Gastrocnemius medialis (tissue), 4 donors: ENCODE data around the gene ANKLE1. TPM values are rescaled to one million over a fixed set of nuclear protein-coding genes. Genes with fewer than 3 reads are reported as not detected.
A peak's percentile ranks its signal among the peaks of the same experiment; 100 is the strongest.

ENCODE experiments used
- ATAC-seq, 2 donors: fragments of 150-250 bp; one replicate each; pipeline ENCODE4 v1.9.1; 2016
- DNase-seq, 2 donors: peaks; one replicate each; pipeline ENCODE4 v3.0.0-alpha.2; 2019
- H3K27ac ChIP-seq, 4 donors: fragments of 200-600 bp; sonication (generic); 1 replicate in 1 of 4; 2 replicates in 3 of 4; pipeline ENCODE4 v1.5.1; 2016 to 2018; ENCODE audit warnings: mild to moderate bottlenecking in 2 of 4, moderate library complexity in 1 of 4
- H3K27me3 ChIP-seq, 3 donors: fragments of 200-600 bp; sonication (generic) in 2 of 3; 1 replicate in 1 of 3; 2 replicates in 2 of 3; pipeline versions ENCODE4 v1.5.1 to v1.6.0; 2016 to 2019; ENCODE audit warnings: mild to moderate bottlenecking in 1 of 3, moderate library complexity in 1 of 3
- H3K36me3 ChIP-seq, 2 donors: fragments of 200-600 bp; sonication (generic) in 1 of 2; one replicate each; pipeline ENCODE4 v1.5.1; 2017 to 2018
- H3K4me1 ChIP-seq, 2 donors: fragments of 200-600 bp; sonication (generic) in 1 of 2; one replicate each; pipeline ENCODE4 v1.5.1; 2016 to 2017; ENCODE audit warnings: mild to moderate bottlenecking in 2 of 2
- H3K4me3 ChIP-seq, 4 donors: fragments of 200-600 bp; sonication (generic) in 3 of 4; 1 replicate in 1 of 4; 2 replicates in 3 of 4; pipeline ENCODE4 v1.5.1; 2016 to 2019; ENCODE audit warnings: mild to moderate bottlenecking in 2 of 4
- H3K9me3 ChIP-seq, 3 donors: fragments of 200-600 bp; sonication (generic) in 2 of 3; 1 replicate in 1 of 3; 2 replicates in 2 of 3; pipeline ENCODE4 v1.5.1; 2016 to 2019
- POLR2A ChIP-seq, 2 donors: fragments of 450-650 bp; IDR thresholded peaks; one replicate each; pipeline ENCODE4 v1.6.1; 2017; ENCODE audit warnings: antibody characterized with exemption in 2 of 2, mild to moderate bottlenecking in 2 of 2, moderate library complexity in 2 of 2
- in situ Hi-C, 4 donors: fragments of 200-750 bp; cut with MboI; loops; one replicate each; pipeline versions ENCODE4 v1.15.0 to v1.8.0; 2017; ENCODE audit warnings: low sequenced_read_pairs in 4 of 4
- intact Hi-C: fragments of 100-400 bp; cut with DNase I; formaldehyde crosslinking; loops from one replicate; pipeline ENCODE4 v1.15.1; 2023; ENCODE audit warnings: low total_unique reads
- total RNA-seq, 4 donors: library from RNA; depleted of rRNA; stranded (reverse); fragments of >200 nt; gene quantifications; one replicate each; pipeline versions ENCODE4 v1.1.0 to v1.2.3, GENCODE V29; 2016
- TF ChIP-seq, protein P1 (sequence below), 5 experiments: fragments of 450-650 bp in 3 of 5; fragments of 200-600 bp in 2 of 5; sonication (generic) in 2 of 5; IDR thresholded peaks in 4 of 5; conservative IDR thresholded peaks in 1 of 5; 1 replicate in 4 of 5; 2 replicates in 1 of 5; pipeline ENCODE4 v1.5.1; 2016 to 2019; ENCODE audit warnings: antibody characterized with exemption in 5 of 5, mild to moderate bottlenecking in 3 of 5, moderate library complexity in 3 of 5

ANKLE1 gene
- total RNA-seq, 4 donors from 2014 or later = 0.11 to 1.4 TPM; not detected in 2

DNA sequence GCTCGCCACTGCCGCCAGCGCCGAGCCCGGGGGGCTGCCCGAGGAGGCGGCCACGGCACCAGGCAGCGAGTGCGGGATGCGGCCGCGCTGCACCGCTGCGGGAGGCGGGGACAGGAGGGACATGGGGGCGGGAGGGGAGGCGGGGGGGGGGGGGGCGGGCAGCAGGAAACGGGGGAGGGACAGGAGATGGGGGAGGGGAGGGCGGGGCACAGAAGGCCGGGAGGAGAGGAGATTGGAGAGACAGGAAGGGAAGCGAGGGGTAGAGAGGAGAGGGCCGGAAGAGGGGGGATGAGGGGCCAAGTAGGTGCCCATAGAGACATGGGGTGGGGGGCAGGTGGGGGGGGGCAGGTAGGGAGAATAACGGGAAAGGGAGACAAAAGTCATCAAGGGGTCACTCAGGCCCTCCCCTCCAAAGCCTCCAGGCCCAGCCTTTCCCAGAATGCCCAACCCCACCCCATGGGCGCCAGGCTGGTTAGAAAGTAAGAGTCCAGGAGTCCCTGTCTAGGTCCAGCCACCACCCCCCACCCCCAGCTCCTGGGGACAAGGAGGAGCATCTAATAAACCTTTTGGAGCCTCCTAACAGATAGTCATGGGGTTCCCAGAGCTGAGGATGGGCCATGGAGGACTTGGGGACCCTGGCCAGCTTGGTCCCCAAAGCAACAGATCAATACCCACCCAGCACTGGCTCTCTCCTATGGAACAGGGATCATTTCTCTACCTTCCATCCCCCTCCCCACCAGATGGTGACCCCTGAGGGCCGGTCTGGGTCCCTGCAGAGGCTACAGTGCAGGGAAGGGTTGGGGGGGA is 45.5 kb upstream of the ANKLE1 start:
- Histone ChIP-seq H3K4me3 (peak overlapping the region; percentile 45 to 65 (median 50)), H3K4me1 (peaks cover 10 to 22% of the 10 kb centered on the region in 2 donors)

DNA sequence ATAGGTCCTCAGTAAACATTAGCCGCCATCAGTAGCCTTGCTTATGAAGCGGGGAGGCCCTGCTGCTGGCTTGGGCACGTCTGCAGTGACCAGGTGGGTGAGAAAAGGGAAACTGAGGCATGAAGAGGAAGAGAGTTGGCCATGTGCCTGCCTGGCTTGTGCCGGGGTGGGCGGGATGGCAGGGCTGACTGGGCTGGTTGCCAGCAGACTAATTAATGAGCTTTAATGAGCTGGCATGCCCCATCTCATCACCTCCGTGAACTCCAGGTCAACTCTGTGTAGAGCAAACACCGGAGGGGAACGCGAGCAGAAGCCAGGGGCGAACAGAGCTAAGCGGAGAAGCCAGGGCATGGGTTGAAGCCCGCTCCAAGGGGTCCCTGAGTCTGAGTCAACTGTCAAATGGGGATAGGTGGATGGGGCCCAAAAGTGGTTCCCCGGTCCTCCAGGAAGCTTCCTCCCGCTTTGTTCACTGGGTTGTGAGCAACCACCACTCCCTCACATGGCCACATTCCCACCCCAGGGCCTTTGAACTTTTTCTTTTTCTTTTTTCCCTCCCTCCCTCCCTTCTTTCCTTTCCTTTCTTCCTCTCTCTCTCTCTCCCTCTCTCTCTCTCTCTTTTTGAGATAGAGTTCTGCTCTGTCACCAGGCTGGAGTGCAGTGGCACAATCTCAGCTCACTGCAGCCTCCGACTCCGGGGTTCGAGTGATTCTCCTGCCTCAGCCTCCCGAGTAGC is 44.7 kb upstream of the ANKLE1 start:
- Histone ChIP-seq H3K27me3 (no peaks in the 10 kb centered on the region), H3K27ac (peak overlapping the region in 3 of 4 donors; percentile 49 to 51 (median 51)), H3K4me3 (no peak overlapping the region), H3K4me1 (peaks cover 18 to 30% of the 10 kb centered on the region in 2 donors), H3K9me3 (no peaks in the 10 kb centered on the region), H3K36me3 (peaks cover 0 to 21% of the 10 kb centered on the region in 2 donors)
- no peak for TF ChIP-seq POLR2A (IDR thresholded peaks at IDR 0.05)
- ATAC-seq (no peak), DNase-seq (no peak)
- in situ Hi-C loops (no loop called here), intact Hi-C loops (loop anchor here (5.0 kb wide), 1 partner anchor 170 kb away; no protein-coding TSS in a partner anchor)

More for the DNA sequence above, 45.5 kb upstream of the ANKLE1 start:
- intact Hi-C loops = loop anchor here (5.0 kb wide), 1 partner anchor 169 kb away; no protein-coding TSS in a partner anchor
- ATAC-seq = peak in 1 of 2 donors; percentile 8
- in situ Hi-C loops = no loop called here
- DNase-seq = no peak
- Histone ChIP-seq H3K36me3 (peaks cover 0 to 26% of the 10 kb centered on the region in 2 donors), H3K27ac (peak overlapping the region; percentile 49 to 78 (median 70)), H3K9me3 (no peaks in the 10 kb centered on the region), H3K27me3 (no peaks in the 10 kb centered on the region)
- TF ChIP-seq, protein P1, sequence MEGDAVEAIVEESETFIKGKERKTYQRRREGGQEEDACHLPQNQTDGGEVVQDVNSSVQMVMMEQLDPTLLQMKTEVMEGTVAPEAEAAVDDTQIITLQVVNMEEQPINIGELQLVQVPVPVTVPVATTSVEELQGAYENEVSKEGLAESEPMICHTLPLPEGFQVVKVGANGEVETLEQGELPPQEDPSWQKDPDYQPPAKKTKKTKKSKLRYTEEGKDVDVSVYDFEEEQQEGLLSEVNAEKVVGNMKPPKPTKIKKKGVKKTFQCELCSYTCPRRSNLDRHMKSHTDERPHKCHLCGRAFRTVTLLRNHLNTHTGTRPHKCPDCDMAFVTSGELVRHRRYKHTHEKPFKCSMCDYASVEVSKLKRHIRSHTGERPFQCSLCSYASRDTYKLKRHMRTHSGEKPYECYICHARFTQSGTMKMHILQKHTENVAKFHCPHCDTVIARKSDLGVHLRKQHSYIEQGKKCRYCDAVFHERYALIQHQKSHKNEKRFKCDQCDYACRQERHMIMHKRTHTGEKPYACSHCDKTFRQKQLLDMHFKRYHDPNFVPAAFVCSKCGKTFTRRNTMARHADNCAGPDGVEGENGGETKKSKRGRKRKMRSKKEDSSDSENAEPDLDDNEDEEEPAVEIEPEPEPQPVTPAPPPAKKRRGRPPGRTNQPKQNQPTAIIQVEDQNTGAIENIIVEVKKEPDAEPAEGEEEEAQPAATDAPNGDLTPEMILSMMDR (IDR thresholded peaks at IDR 0.05 in 4 of 5, conservative IDR thresholded peaks at IDR 0.05 in 1 of 5) = no peak
- no peak for TF ChIP-seq POLR2A (IDR thresholded peaks at IDR 0.05)

DNA sequence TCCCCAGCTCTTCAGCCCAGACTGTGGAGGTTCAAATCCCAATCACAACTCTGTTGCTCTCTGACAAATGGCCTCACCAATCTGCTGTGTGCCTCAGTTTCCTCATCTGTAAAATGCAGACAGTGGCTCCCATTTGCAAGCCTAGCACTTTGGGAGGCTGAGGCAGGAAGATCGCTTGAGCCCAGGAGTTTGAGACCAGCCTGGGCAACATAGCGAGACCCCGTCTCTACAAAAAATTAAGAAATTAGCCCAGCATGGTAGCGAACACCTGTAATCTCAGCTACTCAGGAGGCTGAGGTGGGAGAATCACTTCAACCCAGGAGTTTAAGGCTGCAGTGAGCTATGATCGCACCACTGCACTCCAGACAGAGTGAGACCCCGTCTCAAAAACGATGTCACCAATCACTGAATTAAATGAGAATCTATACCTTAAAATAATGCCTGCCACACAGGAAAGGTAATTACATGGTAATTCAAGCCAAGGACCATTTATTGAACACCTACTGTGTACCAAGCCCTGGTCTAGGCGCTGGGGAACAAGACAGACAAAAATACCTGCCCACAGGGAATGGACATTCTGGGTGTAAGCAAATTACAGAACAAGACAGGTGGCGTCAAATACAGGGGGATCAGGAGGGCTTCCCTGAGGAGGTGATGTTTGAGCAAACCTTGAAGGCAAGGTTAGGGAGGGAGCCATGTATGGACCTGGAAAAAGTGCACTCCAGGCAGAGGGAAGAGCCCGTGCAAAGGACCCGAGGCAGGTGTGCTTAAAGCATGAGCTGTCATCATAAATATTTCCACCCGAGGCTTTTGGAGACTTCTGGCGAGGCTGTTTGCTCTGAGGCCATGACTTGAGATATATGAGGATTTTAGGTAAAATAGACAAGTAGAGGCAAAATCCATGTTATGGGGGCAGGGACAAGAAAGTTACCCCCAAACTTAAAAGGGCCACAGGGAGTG is 43.7 kb upstream of the ANKLE1 start:
- H3K4me3 ChIP-seq = no peak overlapping the region
- H3K4me1 ChIP-seq = peaks cover 26 to 41% of the 10 kb centered on the region in 2 donors
- intact Hi-C loops = loop anchor here (5.0 kb wide), 1 partner anchor 171 kb away; no protein-coding TSS in a partner anchor
- H3K9me3 ChIP-seq = no peaks in the 10 kb centered on the region
- H3K27ac ChIP-seq = no peak overlapping the region
- in situ Hi-C loops = no loop called here
- ATAC-seq (no peak), DNase-seq (no peak)
- H3K27me3 ChIP-seq = no peaks in the 10 kb centered on the region
- TF ChIP-seq POLR2A (IDR thresholded peaks at IDR 0.05) = no peak
- TF ChIP-seq, protein P1 (IDR thresholded peaks at IDR 0.05 in 4 of 5, conservative IDR thresholded peaks at IDR 0.05 in 1 of 5) = no peak
- peaks cover 0 to 11% of the 10 kb centered on the region in 2 donors for H3K36me3 ChIP-seq

DNA sequence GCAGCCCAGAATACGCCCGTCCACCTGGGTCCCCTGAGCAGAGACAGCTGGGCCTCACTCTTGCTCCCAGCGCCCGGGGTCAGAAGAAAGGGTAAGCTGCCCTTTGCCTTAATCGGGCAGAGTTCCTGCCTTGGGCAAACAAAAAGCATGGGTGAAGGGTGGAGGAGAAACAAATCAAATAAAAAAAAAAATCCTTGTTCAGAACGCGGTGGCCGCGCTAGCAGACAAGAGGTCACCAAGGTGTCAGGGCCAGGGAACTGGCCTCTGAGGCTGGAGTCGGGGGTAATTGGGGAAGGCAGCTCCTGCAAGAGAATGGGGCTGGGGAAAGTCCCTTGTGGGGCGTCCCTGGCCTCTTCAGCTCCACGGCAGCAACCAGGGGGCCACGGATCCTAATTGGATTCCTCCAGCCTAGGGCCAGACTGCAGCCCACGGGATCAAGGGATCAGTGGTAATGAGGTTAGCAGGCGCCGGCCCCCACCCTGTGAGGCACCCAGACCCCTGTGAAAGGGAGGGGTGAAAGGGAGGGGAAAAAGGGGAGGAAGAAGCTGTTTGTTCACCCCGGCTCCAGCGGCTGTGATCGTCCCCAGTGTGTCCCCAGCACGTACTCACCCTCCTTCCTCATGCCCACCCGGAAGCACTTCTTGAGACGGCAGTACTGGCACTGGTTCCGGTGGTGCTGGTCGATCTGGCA is 41.5 kb upstream of the ANKLE1 start:
- Histone ChIP-seq H3K4me1 (peaks cover 28 to 44% of the 10 kb centered on the region in 2 donors), H3K9me3 (no peaks in the 10 kb centered on the region), H3K27ac (peak overlapping the region in 2 of 4 donors; percentile 89 to 91), H3K27me3 (no peaks in the 10 kb centered on the region), H3K36me3 (peaks cover 0 to 10% of the 10 kb centered on the region in 2 donors), H3K4me3 (no peak overlapping the region)
- ATAC-seq = no peak
- intact Hi-C loops (no loop called here), in situ Hi-C loops (no loop called here)
- TF ChIP-seq, protein P1 (IDR thresholded peaks at IDR 0.05 in 4 of 5, conservative IDR thresholded peaks at IDR 0.05 in 1 of 5) = no peak
- no peak for TF ChIP-seq POLR2A (IDR thresholded peaks at IDR 0.05)
- no peak for DNase-seq
